ENCODE results near the gene EVA1B. TPM values are rescaled to one million over a fixed set of nuclear protein-coding genes. Genes with fewer than 3 reads are reported as not detected.

Gene EVA1B
- total RNA-seq, 1 experiment from 2014 or later, result 5.5 TPM

- no peak overlapping the region for H2AK5ac ChIP-seq (ENCODE audit: insufficient read length, low read length)
- H3K4ac ChIP-seq (ENCODE audit: low read depth, low read length), result no peak overlapping the region
- no peak overlapping the region for H3K9ac ChIP-seq (ENCODE audit: extremely low read depth, insufficient read length, low read length)
- peaks cover 2% of the 10 kb centered on the region for H3K79me1 ChIP-seq (ENCODE audit: insufficient read depth, low read depth, low read length, poor library complexity, severe bottlenecking)
- H3K18ac ChIP-seq (ENCODE audit: insufficient read length, low read depth, low read length), result no peak overlapping the region
- H4K20me1 ChIP-seq (ENCODE audit: control insufficient read depth, insufficient read depth, insufficient read length), result no peaks in the 10 kb centered on the region
- H3K4me1 Mint-ChIP-seq, result peaks cover 22 to 23% of the 10 kb centered on the region in 2 experiments
- H3K27me3 ChIP-seq (ENCODE audit: insufficient read depth, low read length), result no peaks in the 10 kb centered on the region
- peaks cover 3% of the 10 kb centered on the region; the same call in 1 of the 2 replicates for H3K4me1 ChIP-seq (ENCODE audit: insufficient read depth, low read length)
- no CpG with 5 or more reads among the region's 5 CpGs for WGBS (ENCODE audit: extremely low coverage, insufficient read length, low lambda C conversion rate)
- H2BK20ac ChIP-seq (ENCODE audit: low read depth, low read length, poor library complexity, severe bottlenecking), result no peak overlapping the region
- no peak overlapping the region for H4K5ac ChIP-seq (ENCODE audit: insufficient read length, low read depth, low read length)
- no peak overlapping the region for H2BK15ac ChIP-seq (ENCODE audit: low read depth, low read length)
- no peaks in the 10 kb centered on the region for H3K23me2 ChIP-seq (ENCODE audit: insufficient read length, low read depth, low read length, poor library complexity, severe bottlenecking)
- no peak overlapping the region for H2BK120ac ChIP-seq (ENCODE audit: low read depth, low read length, poor library complexity, severe bottlenecking)
- no peak overlapping the region for H3K27ac Mint-ChIP-seq
- H2AFZ ChIP-seq (ENCODE audit: low read length), result no peak overlapping the region
- no peak overlapping the region for H3K4me2 ChIP-seq (ENCODE audit: insufficient read depth, insufficient read length, low read length)
- no peak overlapping the region for H3T11ph ChIP-seq (ENCODE audit: low read length)
- no peak overlapping the region for H4K8ac ChIP-seq (replicated peaks; ENCODE audit: insufficient read length, low read depth, low read length)
- H3K4me3 Mint-ChIP-seq, result no peak overlapping the region
- no peak for TF ChIP-seq CTCF (conservative IDR thresholded peaks at IDR 0.05)
- H3K27me3 Mint-ChIP-seq (ENCODE audit: low read depth), result no peaks in the 10 kb centered on the region
- H4K91ac ChIP-seq (ENCODE audit: insufficient read length, low read depth, low read length), result no peak overlapping the region
- H3K27ac ChIP-seq (ENCODE audit: insufficient read length, low read depth, low read length), result no peak overlapping the region
- peaks cover 1% of the 10 kb centered on the region; the same call in 1 of the 2 replicates for H3K79me2 ChIP-seq (ENCODE audit: insufficient read depth, low read length)
- H3K14ac ChIP-seq (ENCODE audit: insufficient read depth, low read length), result no peak overlapping the region
- no peak overlapping the region for H3K56ac ChIP-seq (ENCODE audit: insufficient read length, low read depth, low read length)
- no peaks in the 10 kb centered on the region for H3K9me3 ChIP-seq (ENCODE audit: control insufficient read depth, low read depth, low read length)
- no peak overlapping the region for H2BK5ac ChIP-seq (ENCODE audit: insufficient read length, low read length)
- H3K9me3 Mint-ChIP-seq, result no peaks in the 10 kb centered on the region
- H3K36me3 Mint-ChIP-seq (ENCODE audit: insufficient read depth in 1 of 3, low read depth in 3 of 3), result peaks cover 0 to 18% (median 5%) of the 10 kb centered on the region in 3 experiments
- no peak overlapping the region for H3K23ac ChIP-seq (ENCODE audit: insufficient read length, low read depth, low read length)
- DNase-seq, result no peak
- H2BK12ac ChIP-seq (ENCODE audit: insufficient read length, low read depth, low read length), result no peak overlapping the region
Measured at GRCh38 chr1:36367066-36367465, 43.6 kb upstream of the EVA1B start.

Data from H9 (cell line).